ENCODE measurements around the gene NAGS. TPM values are rescaled to one million over a fixed set of nuclear protein-coding genes. Genes with fewer than 3 reads are reported as not detected.
A peak's percentile ranks its signal among the peaks of the same experiment; 100 is the strongest.

Gene NAGS
- total RNA-seq, 1 donor from 2014 or later = 0.89 TPM

DNA sequence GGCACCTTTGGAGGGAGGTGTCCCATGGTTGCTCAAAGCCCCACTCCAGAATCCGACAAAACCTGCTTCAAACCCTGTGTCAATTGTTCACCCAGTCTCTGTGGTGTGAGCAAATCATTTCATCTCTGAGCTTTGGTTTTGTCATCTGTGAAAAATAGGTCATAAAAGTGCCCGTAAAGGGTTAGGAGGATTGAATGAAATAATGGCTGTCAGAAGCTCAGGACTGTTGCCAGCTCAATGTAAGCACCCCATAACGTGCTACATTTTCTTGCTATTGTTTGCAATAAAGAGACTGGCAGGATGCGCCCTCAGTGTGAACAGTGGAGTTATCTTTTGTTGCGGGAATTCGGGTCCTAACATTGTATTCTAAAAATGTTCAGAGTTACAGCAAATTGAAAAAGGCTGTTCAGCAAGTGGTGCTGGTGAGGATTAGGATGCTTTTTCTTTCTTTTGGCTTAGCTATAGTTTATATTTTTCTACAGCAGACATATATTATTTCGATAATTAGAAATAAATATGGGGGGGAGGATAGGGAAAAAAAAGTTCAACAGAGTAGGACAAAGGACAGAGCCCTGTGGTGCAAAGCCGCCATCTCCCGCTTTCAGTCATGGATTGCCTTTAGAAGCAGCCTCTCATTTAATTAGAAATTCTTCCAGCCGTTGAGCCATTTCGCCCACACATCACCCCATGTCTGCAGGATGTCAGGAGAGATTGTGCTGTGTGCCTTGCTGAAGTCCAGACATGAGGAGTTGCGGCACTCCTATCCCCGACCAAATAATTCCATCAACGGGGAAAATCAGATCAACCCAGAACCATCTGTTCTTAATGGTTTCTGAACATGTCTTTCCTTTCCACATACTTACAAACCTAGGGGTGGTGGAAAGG lies 29.8 kb upstream of the NAGS start:
- Mint-ChIP-seq H3K9me3 (ENCODE audit: low read depth) (no peaks in the 10 kb centered on the region), H3K36me3 (ENCODE audit: insufficient read depth) (no peaks in the 10 kb centered on the region), H3K4me1 (ENCODE audit: low read depth) (peaks cover 6% of the 10 kb centered on the region), H3K27ac (peak overlapping the region; percentile 50), H3K27me3 (peaks cover 43% of the 10 kb centered on the region), H3K4me3 (ENCODE audit: low read depth) (no peak overlapping the region)
- DNase-seq (ENCODE audit: low spot score, unreplicated experiment) = no peak
- TF ChIP-seq, protein P1, sequence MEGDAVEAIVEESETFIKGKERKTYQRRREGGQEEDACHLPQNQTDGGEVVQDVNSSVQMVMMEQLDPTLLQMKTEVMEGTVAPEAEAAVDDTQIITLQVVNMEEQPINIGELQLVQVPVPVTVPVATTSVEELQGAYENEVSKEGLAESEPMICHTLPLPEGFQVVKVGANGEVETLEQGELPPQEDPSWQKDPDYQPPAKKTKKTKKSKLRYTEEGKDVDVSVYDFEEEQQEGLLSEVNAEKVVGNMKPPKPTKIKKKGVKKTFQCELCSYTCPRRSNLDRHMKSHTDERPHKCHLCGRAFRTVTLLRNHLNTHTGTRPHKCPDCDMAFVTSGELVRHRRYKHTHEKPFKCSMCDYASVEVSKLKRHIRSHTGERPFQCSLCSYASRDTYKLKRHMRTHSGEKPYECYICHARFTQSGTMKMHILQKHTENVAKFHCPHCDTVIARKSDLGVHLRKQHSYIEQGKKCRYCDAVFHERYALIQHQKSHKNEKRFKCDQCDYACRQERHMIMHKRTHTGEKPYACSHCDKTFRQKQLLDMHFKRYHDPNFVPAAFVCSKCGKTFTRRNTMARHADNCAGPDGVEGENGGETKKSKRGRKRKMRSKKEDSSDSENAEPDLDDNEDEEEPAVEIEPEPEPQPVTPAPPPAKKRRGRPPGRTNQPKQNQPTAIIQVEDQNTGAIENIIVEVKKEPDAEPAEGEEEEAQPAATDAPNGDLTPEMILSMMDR (IDR thresholded peaks at IDR 0.05; ENCODE audit: unreplicated experiment) = no peak

DNA sequence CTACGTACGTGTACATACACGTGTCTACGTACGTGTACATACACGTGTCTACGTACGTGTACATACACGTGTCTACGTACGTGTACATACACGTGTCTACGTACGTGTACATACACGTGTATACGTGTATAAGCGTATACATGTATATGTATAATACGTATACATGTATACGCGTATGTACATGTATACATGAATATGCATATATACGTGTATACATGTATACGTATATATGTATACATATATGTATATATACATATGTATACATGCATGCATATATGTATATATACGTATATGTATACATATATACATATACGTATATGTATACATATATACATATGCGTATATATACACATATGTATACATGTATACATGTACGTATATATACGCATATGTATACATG lies 28.5 kb upstream of the NAGS start:
- Mint-ChIP-seq H3K9me3 (ENCODE audit: low read depth) (no peaks in the 10 kb centered on the region), H3K27me3 (peaks cover 50% of the 10 kb centered on the region), H3K4me3 (ENCODE audit: low read depth) (no peak overlapping the region), H3K27ac (no peak overlapping the region), H3K36me3 (ENCODE audit: insufficient read depth) (no peaks in the 10 kb centered on the region), H3K4me1 (ENCODE audit: low read depth) (peaks cover 6% of the 10 kb centered on the region)
- TF ChIP-seq, protein P1 (IDR thresholded peaks at IDR 0.05; ENCODE audit: unreplicated experiment) = no peak
- DNase-seq (ENCODE audit: low spot score, unreplicated experiment) = no peak

DNA sequence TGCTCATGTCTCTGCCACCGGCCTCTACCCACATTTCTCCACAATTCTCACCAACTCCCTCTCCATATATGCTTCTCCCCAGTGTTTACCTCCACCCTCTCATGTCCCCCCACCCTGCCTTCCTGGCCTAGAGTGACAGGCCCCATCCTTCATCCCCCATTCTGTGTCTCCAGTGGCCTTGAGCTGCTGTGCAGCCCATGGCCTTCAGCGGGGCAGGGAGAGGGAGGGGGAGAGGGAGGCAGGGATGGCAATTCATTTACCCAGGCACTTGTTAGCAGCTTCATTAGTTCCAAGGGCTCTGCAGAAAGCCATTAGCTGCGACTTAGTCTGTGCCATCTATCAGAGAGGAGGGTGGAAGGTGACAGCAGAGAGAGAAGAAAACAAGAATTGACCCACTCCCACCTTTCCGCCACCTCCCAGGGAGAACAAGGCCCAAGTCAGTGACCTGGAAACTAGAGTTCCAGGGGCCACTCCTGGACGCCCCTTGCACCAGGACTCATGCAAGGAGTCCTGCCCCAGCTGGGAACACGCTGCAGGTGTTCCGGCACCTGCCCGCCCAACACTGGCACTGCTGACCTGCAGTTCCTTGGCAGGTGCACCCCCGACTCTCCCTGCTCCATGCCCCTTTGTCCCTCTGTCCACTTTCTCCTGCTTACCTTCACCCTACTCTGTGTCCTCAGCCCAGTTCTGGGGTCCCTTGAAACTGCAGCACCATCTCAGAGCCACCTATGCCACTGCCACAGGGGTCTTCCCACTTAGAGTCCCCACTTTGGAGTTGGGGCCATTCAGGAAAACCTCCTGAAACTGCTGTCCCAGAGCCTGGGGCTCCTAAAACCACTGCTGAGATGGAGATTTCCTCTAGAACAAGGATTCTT lies 27.2 kb upstream of the NAGS start:
- Mint-ChIP-seq H3K4me3 (ENCODE audit: low read depth) (no peak overlapping the region), H3K27me3 (peaks cover 60% of the 10 kb centered on the region), H3K36me3 (ENCODE audit: insufficient read depth) (no peaks in the 10 kb centered on the region), H3K4me1 (ENCODE audit: low read depth) (peaks cover 6% of the 10 kb centered on the region), H3K27ac (peak overlapping the region; percentile 80), H3K9me3 (ENCODE audit: low read depth) (no peaks in the 10 kb centered on the region)
- no peak for DNase-seq (ENCODE audit: low spot score, unreplicated experiment)
- TF ChIP-seq, protein P1 (IDR thresholded peaks at IDR 0.05; ENCODE audit: unreplicated experiment) = no peak

DNA sequence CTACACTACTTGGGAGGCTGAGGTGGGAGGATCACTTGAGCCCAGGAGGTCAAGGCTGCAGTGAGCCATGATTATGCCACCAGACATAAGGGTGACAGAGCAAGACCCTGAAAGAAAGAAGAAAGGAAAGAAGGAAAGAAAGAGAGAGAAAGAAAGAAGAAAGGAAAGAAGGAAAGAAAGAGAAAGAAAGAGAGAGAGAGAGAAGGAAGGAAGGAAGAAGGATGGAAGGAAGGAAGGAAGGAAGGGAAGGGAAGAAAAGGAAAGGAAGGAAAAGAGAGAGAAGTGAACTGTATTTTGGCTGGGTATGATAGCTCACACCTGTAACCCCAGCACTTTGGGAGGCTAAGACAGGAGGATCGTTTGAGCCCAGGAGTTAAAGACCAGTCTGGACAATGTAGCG lies 26.3 kb upstream of the NAGS start:
- TF ChIP-seq, protein P1 (IDR thresholded peaks at IDR 0.05; ENCODE audit: unreplicated experiment) = no peak
- Mint-ChIP-seq H3K4me1 (ENCODE audit: low read depth) (peaks cover 6% of the 10 kb centered on the region), H3K27ac (no peak overlapping the region), H3K36me3 (ENCODE audit: insufficient read depth) (no peaks in the 10 kb centered on the region), H3K4me3 (ENCODE audit: low read depth) (no peak overlapping the region), H3K27me3 (peaks cover 69% of the 10 kb centered on the region), H3K9me3 (ENCODE audit: low read depth) (no peaks in the 10 kb centered on the region)
- no peak for DNase-seq (ENCODE audit: low spot score, unreplicated experiment)

DNA sequence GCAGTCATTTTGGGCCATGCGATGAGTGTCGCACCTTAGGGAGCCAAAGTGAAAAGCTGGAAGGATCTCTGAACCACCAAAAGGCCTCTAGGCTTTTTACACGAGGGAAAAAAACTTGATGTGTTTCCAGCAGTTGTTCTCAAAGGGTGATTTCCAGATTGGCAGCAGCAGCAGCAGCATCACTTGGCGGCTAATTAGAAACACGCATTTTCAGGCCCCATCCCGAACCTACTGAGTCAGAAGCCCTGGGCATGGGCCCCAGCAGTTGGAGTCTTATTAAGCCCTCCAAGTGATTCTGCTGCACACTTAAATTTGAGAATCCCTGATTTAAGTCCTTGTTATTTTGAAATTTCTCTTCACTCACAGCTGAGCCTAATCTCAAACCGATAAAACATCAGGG lies 25.4 kb upstream of the NAGS start:
- Mint-ChIP-seq H3K36me3 (ENCODE audit: insufficient read depth) (no peaks in the 10 kb centered on the region), H3K4me3 (ENCODE audit: low read depth) (no peak overlapping the region), H3K27ac (no peak overlapping the region), H3K27me3 (peaks cover 69% of the 10 kb centered on the region), H3K9me3 (ENCODE audit: low read depth) (no peaks in the 10 kb centered on the region), H3K4me1 (ENCODE audit: low read depth) (peaks cover 6% of the 10 kb centered on the region)
- no peak for DNase-seq (ENCODE audit: low spot score, unreplicated experiment)
- TF ChIP-seq, protein P1 (IDR thresholded peaks at IDR 0.05; ENCODE audit: unreplicated experiment) = no peak

Measured in progenitor cell of endocrine pancreas (in vitro differentiated cells).